MM.1S (cell line): Measurements from ENCODE around the gene STARD5.

Experiments used
- CTCF ChIP-seq: fragments of 300-600 bp; sonication (generic); IDR thresholded peaks from 2 replicates; pipeline ENCODE4 v1.5.1; 2016; ENCODE audit warnings: antibody characterized with exemption, low read length, mixed read lengths
- EZH2 ChIP-seq: fragments of 300-600 bp; sonication (generic); optimal IDR thresholded peaks from 2 replicates; pipeline ENCODE3; 2017; ENCODE audit warnings: low read depth, mild to moderate bottlenecking, antibody characterized with exemption, low read length, mixed read lengths

GRCh38 chr15:81297603-81298575 is 26.1 kb downstream of the STARD5 start:
- TF ChIP-seq CTCF = no peak
- no peak for TF ChIP-seq EZH2
